HepG2 (cell line): ENCODE measurements around the gene UGP2. TPM values are rescaled to one million over a fixed set of nuclear protein-coding genes. Genes with fewer than 3 reads are reported as not detected.

Source experiments
- ARHGAP35 ChIP-seq: sonication (generic); formaldehyde crosslinking; IDR thresholded peaks from 2 replicates; pipeline ENCODE4 v1.9.0; 2022; ENCODE audit warnings: mild to moderate bottlenecking, inconsistent platforms, moderate library complexity, missing genetic modification reagents, borderline replicate concordance
- BCLAF1 ChIP-seq: fragments of 450-650 bp; IDR thresholded peaks from 2 replicates; pipeline ENCODE4 v1.6.1; 2017; ENCODE audit warnings: mild to moderate bottlenecking
- GZF1 ChIP-seq: sonication (generic); formaldehyde crosslinking; IDR thresholded peaks from 2 replicates; pipeline ENCODE4 v1.5.1; 2020; ENCODE audit warnings: mild to moderate bottlenecking, missing genetic modification reagents
- HNF1B ChIP-seq: sonication (generic); formaldehyde crosslinking; IDR thresholded peaks from 2 replicates; pipeline ENCODE4 v1.5.1; 2020; ENCODE audit warnings: mild to moderate bottlenecking, moderate library complexity, missing genetic modification reagents
- HNF4A ChIP-seq: sonication (generic); formaldehyde crosslinking; IDR thresholded peaks from 2 replicates; pipeline ENCODE4 v1.4.0; 2020; ENCODE audit warnings: missing genetic modification reagents
- KMT2B ChIP-seq: IDR thresholded peaks from 2 replicates; pipeline ENCODE4 v1.6.1; 2016; ENCODE audit warnings: missing genetic modification reagents, missing compliant biosample characterization
- MAFG ChIP-seq: sonication (generic); formaldehyde crosslinking; IDR thresholded peaks from 2 replicates; pipeline ENCODE4 v1.5.1; 2020; ENCODE audit warnings: mild to moderate bottlenecking, missing genetic modification reagents
- MED13 ChIP-seq: sonication (generic); formaldehyde crosslinking; IDR thresholded peaks from 2 replicates; pipeline ENCODE4 v1.5.0; 2020; ENCODE audit warnings: missing genetic modification reagents
- MEIS1 ChIP-seq: sonication (generic); formaldehyde crosslinking; IDR thresholded peaks from 2 replicates; pipeline ENCODE4 v1.9.0; 2021; ENCODE audit warnings: mild to moderate bottlenecking, missing genetic modification reagents, moderate library complexity, borderline replicate concordance
- MYPOP ChIP-seq: sonication (generic); formaldehyde crosslinking; IDR thresholded peaks from 2 replicates; pipeline ENCODE4 v1.8.1; 2023; ENCODE audit warnings: mild to moderate bottlenecking, moderate library complexity, missing genetic modification reagents
- NCOR1 ChIP-seq: fragments of 200-600 bp; sonication (generic); IDR thresholded peaks from 2 replicates; pipeline ENCODE4 v1.7.0; 2017; ENCODE audit warnings: antibody characterized with exemption, low read length, borderline replicate concordance
- PHF8 ChIP-seq: sonication (generic); formaldehyde crosslinking; IDR thresholded peaks from 2 replicates; pipeline ENCODE4 v1.5.0; 2020; ENCODE audit warnings: missing genetic modification reagents
- PITX1 ChIP-seq: sonication (generic); formaldehyde crosslinking; IDR thresholded peaks from 2 replicates; pipeline ENCODE4 v1.5.1; 2020; ENCODE audit warnings: mild to moderate bottlenecking, missing genetic modification reagents
- POLR2G ChIP-seq: fragments of 200-400 bp; formaldehyde crosslinking; IDR thresholded peaks from 2 replicates; pipeline ENCODE4 v1.6.1; 2018; ENCODE audit warnings: mild to moderate bottlenecking, low read depth, low read length, moderate library complexity
- RFX1 ChIP-seq: fragments of 450-650 bp; IDR thresholded peaks from 2 replicates; pipeline ENCODE4 v1.6.1; 2017
- SMAD1 ChIP-seq: sonication (generic); formaldehyde crosslinking; IDR thresholded peaks from 2 replicates; pipeline ENCODE4 v1.4.0; 2020; ENCODE audit warnings: missing genetic modification reagents, low read depth, mild to moderate bottlenecking, borderline replicate concordance
- SP1 ChIP-seq, 2 experiments: fragments of 450-650 bp in 1 of 2; sonication (generic) in 1 of 2; formaldehyde crosslinking in 1 of 2; IDR thresholded peaks; 2 replicates each; pipeline versions ENCODE4 v1.4.0 to v1.6.1; 2016 to 2020; ENCODE audit warnings: missing genetic modification reagents in 1 of 2
- SP140L ChIP-seq: sonication (generic); formaldehyde crosslinking; IDR thresholded peaks from 2 replicates; pipeline ENCODE4 v1.4.0; 2020; ENCODE audit warnings: missing genetic modification reagents, borderline replicate concordance
- ZBTB37 ChIP-seq: sonication (generic); formaldehyde crosslinking; IDR thresholded peaks from 2 replicates; pipeline ENCODE4 v1.4.0; 2020; ENCODE audit warnings: mild to moderate bottlenecking, missing genetic modification reagents
- ZNF160 ChIP-seq: sonication (generic); formaldehyde crosslinking; IDR thresholded peaks from 2 replicates; pipeline ENCODE4 v1.8.0; 2022; ENCODE audit warnings: mild to moderate bottlenecking, inconsistent platforms, missing genetic modification reagents
- ZNF367 ChIP-seq: sonication (generic); formaldehyde crosslinking; IDR thresholded peaks from 2 replicates; pipeline ENCODE4 v1.4.0; 2020; ENCODE audit warnings: missing genetic modification reagents, borderline replicate concordance
- ZNF782 ChIP-seq: sonication (generic); formaldehyde crosslinking; IDR thresholded peaks from 2 replicates; pipeline ENCODE4 v1.4.0; 2020; ENCODE audit warnings: missing genetic modification reagents, mild to moderate bottlenecking, borderline replicate concordance
- ZNF839 ChIP-seq: sonication (generic); formaldehyde crosslinking; IDR thresholded peaks from 2 replicates; pipeline ENCODE4 v1.4.0; 2020; ENCODE audit warnings: missing genetic modification reagents, mild to moderate bottlenecking, borderline replicate concordance
- polyA plus RNA-seq, 8 experiments: library from polyadenylated mRNA; depleted of rRNA in 3 of 8; stranded (reverse) in 7 of 8; unstranded in 1 of 8; fragments of >200 nt; fragmentation: Illumina TruSeq in 4 of 8; extraction: Trizol in 4 of 8; gene quantifications; 2 replicates each; pipeline versions ENCODE4 v1.2.1 to v1.2.3, GENCODE V29; 2011 to 2016; ENCODE audit warnings: low read depth in 4 of 8, missing spikeins in 1 of 8, mixed read lengths in 1 of 8; ENCODE audit not compliant: insufficient read depth in 1 of 8
- total RNA-seq, 5 experiments: library from RNA; depleted of rRNA; stranded (reverse); fragments of >200 nt; fragmentation: Illumina TruSeq; extraction: Trizol; gene quantifications; 2 replicates each; pipeline ENCODE4 v1.2.3, GENCODE V29; 2016; ENCODE audit warnings: low read depth in 1 of 5

The UGP2 gene
- total and polyA plus RNA-seq, 2 of the 13 experiments (the other 11 are each of a cell fraction or from before 2014, with no cell fraction given) = 96.0 to 134 TPM

- peak; percentile 17; the same call in 1 of the 2 replicates for TF ChIP-seq KMT2B (CRISPR knock-in tag)
- TF ChIP-seq ZNF160 (CRISPR knock-in tag) = no peak
- no peak; the same call in 1 of the 2 replicates for TF ChIP-seq ZNF367 (CRISPR knock-in tag)
- TF ChIP-seq MEIS1 (CRISPR knock-in tag) = 0 out of 2 replicates have a peak, but pooled peaks have one; percentile 11
- TF ChIP-seq ZNF782 = no peak; the same call in 1 of the 2 replicates
- TF ChIP-seq SP1 (IDR thresholded peaks at IDR 0.05) = no peak
- TF ChIP-seq SP1 (CRISPR knock-in tag; IDR thresholded peaks at IDR 0.05) = peak; percentile 67
- TF ChIP-seq MYPOP = peak; percentile 55; the same call in 1 of the 2 replicates
- TF ChIP-seq HNF4A (CRISPR knock-in tag) = no peak; the same call in 1 of the 2 replicates
- TF ChIP-seq GZF1 (CRISPR knock-in tag) = no peak
- peak; percentile 86 for TF ChIP-seq ZBTB37 (CRISPR knock-in tag)
- no peak for TF ChIP-seq MED13 (CRISPR knock-in tag)
- no peak for TF ChIP-seq MAFG
- TF ChIP-seq BCLAF1 = no peak
- TF ChIP-seq HNF1B = peak; percentile 90; the same call in 1 of the 2 replicates
- no peak for TF ChIP-seq SP140L (CRISPR knock-in tag)
- TF ChIP-seq SMAD1 (CRISPR knock-in tag) = peak; percentile 80; the same call in 1 of the 2 replicates
- TF ChIP-seq ARHGAP35 = peak; percentile 75
- TF ChIP-seq NCOR1 = no peak
- peak; percentile 78 for TF ChIP-seq PHF8
- peak; percentile 85; the same call in 1 of the 2 replicates for TF ChIP-seq ZNF839 (CRISPR knock-in tag)
- TF ChIP-seq POLR2G = peak; percentile 79
- TF ChIP-seq PITX1 (CRISPR knock-in tag) = peak; percentile 52
- no peak for TF ChIP-seq RFX1
These were observed at the start of gene UGP2 (continued) for GRCh38 chr2:63841254-63842022.
